Activated naive CD4-positive, alpha-beta T cell treated with anti-CD3 and anti-CD28 coated beads for 36 hours (primary cell): ENCODE measurements around the gene PLB1. TPM values are rescaled to one million over a fixed set of nuclear protein-coding genes. Genes with fewer than 3 reads are reported as not detected.
A peak's percentile ranks its signal among the peaks of the same experiment; 100 is the strongest.
"Not testable (repeated sequence)": the region's sequence is repeated elsewhere in the genome, so short reads cannot be mapped to it uniquely, and the experiment has no call there.

Source experiments
- CTCF ChIA-PET: fragments of 350-600 bp; sonication (Branson Sonifier 250); formaldehyde crosslinking; loops from one replicate; lab custom pipeline; 2021; ENCODE audit warnings: antibody characterized with exemption; lab: Charles Lee
- DNase-seq: peaks from one replicate; pipeline ENCODE4 v3.0.0-alpha.2; 2020
- H3K27ac Mint-ChIP-seq: one replicate; pipeline ENCODE4 v1.8.0; 2021; ENCODE audit warnings: mild to moderate bottlenecking, mixed read lengths
- H3K27me3 Mint-ChIP-seq: one replicate; pipeline ENCODE4 v1.8.0; 2021; ENCODE audit warnings: low read depth, mixed read lengths
- H3K36me3 Mint-ChIP-seq: one replicate; pipeline ENCODE4 v1.8.0; 2021; ENCODE audit warnings: low read depth, mixed read lengths
- H3K4me1 Mint-ChIP-seq: one replicate; pipeline ENCODE4 v1.8.0; 2021; ENCODE audit warnings: low read depth, mixed read lengths
- H3K4me3 Mint-ChIP-seq: one replicate; pipeline ENCODE4 v1.8.0; 2021; ENCODE audit warnings: mild to moderate bottlenecking, moderate library complexity, mixed read lengths
- H3K9me3 Mint-ChIP-seq: one replicate; pipeline ENCODE4 v1.8.0; 2021; ENCODE audit warnings: mixed read lengths
- intact Hi-C: fragments of 100-400 bp; cut with micrococcal nuclease; formaldehyde crosslinking; loops from one replicate; pipeline ENCODE4 v1.15.1; 2023
- total RNA-seq, 2 experiments: library from RNA; stranded (reverse); gene quantifications; one replicate each; pipeline ENCODE4 v1.2.3, GENCODE V29; 2021

The PLB1 gene
- total RNA-seq, 2 experiments from 2014 or later, result 1.3 to 1.6 TPM

DNA sequence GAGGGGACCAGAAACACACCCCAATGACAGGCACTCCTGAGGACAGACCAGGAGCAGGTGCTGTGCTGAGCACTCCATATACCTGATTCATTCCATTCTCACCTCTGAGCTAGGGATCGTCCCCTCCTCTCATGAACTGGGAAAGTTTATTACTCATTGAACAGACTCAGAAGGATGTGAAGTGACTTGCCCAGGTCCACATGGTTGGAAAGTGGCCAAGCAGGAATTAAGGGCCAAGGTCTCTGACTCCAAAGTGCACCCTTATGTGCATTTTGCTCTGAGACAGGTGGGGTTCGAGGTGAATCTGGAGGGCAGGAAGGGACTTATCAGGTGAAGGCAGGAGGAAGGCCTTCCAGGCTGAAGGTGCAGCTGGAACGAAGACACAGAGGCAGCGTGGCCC, 25.1 kb upstream of the PLB1 start:
- intact Hi-C loops, result no loop called here
- CTCF ChIA-PET, result interaction anchor here (1.0 kb wide), 1 partner anchor 12 kb away, joined by 7 read pairs; no protein-coding TSS in a partner anchor
- no peaks in the 10 kb centered on the region for H3K27me3 Mint-ChIP-seq
- H3K4me3 Mint-ChIP-seq, result no peak overlapping the region
- no peak overlapping the region for H3K27ac Mint-ChIP-seq
- H3K36me3 Mint-ChIP-seq, result no peaks in the 10 kb centered on the region
- no peak for DNase-seq
- H3K9me3 Mint-ChIP-seq, result peaks cover 2% of the 10 kb centered on the region
- H3K4me1 Mint-ChIP-seq, result peaks cover 29% of the 10 kb centered on the region

DNA sequence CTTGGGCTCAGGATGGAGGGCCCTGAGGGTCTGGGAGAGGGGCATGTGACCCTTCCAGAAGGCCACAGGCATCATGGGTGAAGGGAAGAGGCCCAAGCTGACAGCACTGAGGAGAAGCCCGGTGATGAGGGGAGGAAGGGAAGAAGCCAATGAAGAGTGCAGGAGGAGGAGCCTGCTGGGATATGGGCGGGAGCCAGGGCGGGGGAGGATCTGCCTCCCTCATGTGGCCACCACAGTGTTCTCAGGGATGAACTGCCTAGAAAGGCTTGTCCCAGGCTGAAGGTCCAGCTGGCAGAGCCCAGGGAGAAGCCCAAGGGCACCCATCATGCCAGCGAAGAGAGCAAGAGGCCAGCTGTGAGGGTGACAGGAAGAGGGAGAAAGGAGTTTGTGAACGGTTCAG, 24.6 kb upstream of the PLB1 start:
- no peak overlapping the region for H3K4me3 Mint-ChIP-seq
- CTCF ChIA-PET, result no interaction called here
- no peaks in the 10 kb centered on the region for H3K27me3 Mint-ChIP-seq
- peaks cover 26% of the 10 kb centered on the region for H3K4me1 Mint-ChIP-seq
- intact Hi-C loops, result no loop called here
- no peaks in the 10 kb centered on the region for H3K36me3 Mint-ChIP-seq
- H3K27ac Mint-ChIP-seq, result no peak overlapping the region
- H3K9me3 Mint-ChIP-seq, result peaks cover 2% of the 10 kb centered on the region
- no peak for DNase-seq

DNA sequence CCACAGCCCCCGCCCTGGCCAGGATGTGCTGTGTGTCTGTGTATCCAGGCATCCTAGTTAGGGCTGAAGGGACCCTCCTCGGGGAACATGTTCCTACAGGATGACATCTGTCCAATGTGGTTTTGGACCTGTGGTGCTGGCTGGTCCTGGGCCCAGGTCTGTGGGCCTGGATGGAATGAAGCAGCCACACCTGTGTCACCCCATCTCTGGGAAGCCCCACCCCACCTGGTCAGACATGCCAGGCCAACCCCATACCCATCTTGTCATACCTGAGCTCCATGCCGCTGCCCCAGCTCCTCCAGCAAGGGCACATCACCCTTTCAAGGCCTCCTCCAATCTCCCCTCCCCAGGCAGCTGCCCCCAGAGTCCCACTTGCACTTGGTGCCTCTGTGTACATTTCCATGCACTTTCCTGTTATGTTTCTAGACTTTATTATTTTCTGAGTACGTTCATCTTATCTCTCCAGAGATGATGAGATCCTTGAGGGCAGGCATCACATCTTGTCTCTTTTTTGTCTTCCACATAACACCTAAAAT, 24.1 kb upstream of the PLB1 start:
- DNase-seq, result no peak
- peaks cover 23% of the 10 kb centered on the region for H3K4me1 Mint-ChIP-seq
- H3K27me3 Mint-ChIP-seq, result no peaks in the 10 kb centered on the region
- CTCF ChIA-PET, result no interaction called here
- no peaks in the 10 kb centered on the region for H3K36me3 Mint-ChIP-seq
- no peak overlapping the region for H3K27ac Mint-ChIP-seq
- no peak overlapping the region for H3K4me3 Mint-ChIP-seq
- H3K9me3 Mint-ChIP-seq, result peaks cover 2% of the 10 kb centered on the region
- intact Hi-C loops, result no loop called here

DNA sequence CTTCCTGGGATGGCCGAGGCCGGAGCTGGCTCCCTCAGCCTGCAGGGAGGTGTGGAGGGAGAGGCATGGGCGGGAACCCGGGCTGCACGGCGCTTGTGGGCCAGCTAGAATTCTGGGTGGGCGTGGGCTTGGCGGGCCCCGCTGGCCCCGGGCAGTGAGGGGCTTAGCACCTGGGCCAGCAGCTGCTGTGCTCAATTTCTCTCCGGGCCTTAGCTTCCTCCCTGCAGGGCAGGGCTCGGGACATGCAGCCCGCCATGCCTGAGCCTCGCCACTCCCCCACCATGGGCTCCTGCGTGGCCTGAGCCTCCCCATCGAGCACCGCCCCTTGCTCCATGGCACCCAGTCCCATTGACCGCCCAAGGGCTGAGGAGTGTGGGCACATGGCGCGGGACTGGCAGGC, 23.2 kb upstream of the PLB1 start:
- H3K4me3 Mint-ChIP-seq, H3K27ac Mint-ChIP-seq, H3K9me3 Mint-ChIP-seq, DNase-seq, intact Hi-C loops, H3K36me3 Mint-ChIP-seq, H3K27me3 Mint-ChIP-seq: not testable (repeated sequence)
- peaks cover 23% of the 10 kb centered on the region for H3K4me1 Mint-ChIP-seq
- CTCF ChIA-PET, result interaction anchor here (1.0 kb wide), 1 partner anchor 19 kb away, joined by 3 read pairs; no protein-coding TSS in a partner anchor

DNA sequence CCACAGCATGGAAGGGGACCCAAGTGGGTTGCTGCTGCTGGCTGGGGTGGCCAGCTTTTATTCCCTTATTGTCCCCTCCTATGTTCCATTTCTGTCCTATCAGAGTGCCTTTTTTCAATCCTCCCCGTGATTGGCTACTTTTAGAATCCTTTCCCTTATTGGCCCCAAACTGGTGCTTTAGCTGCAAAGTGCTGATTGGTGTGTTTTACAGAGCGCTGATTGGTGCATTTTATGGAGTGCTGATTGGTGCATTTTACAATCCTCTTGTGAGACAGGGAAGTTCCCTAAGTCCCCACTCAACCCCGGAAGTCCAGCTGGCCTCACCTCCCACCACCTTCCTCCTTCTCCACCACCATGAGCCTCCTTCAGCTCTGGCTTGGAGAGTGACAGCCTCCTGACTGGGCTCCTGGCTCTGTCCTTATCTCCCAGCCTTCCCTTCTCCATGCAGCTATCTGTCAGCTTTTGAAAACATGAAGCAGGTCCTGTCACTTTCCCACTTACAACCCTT, 20.7 kb upstream of the PLB1 start:
- no peak overlapping the region for H3K27ac Mint-ChIP-seq
- no peaks in the 10 kb centered on the region for H3K36me3 Mint-ChIP-seq
- peaks cover 17% of the 10 kb centered on the region for H3K4me1 Mint-ChIP-seq
- H3K27me3 Mint-ChIP-seq, result no peaks in the 10 kb centered on the region
- CTCF ChIA-PET, result interaction anchor here (1.0 to 1.1 kb wide), 2 partner anchors 78 to 92 kb away, joined by 3 to 7 read pairs; no protein-coding TSS in a partner anchor
- H3K9me3 Mint-ChIP-seq, result peaks cover 2% of the 10 kb centered on the region
- H3K4me3 Mint-ChIP-seq, result no peak overlapping the region
- intact Hi-C loops, result no loop called here
- DNase-seq, result no peak

DNA sequence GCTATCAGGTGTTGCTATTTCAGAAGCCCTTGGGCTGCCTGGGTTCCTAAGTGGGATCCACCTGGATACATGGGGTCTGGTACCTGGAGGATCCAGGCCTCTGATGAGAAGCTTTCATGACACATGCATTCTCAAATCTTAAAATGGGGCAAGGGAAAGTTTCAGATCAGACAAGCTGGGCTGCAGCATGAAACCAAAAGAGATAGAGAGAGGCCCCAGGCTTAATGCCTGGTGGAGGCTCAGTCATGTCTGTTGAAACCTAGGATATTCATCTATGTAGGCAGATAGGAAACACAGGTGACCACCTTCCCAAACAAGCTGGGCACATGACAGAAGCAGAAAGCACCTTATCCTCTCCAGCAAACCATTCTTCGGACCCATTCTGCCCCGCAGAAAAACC, 18.8 kb upstream of the PLB1 start:
- Mint-ChIP-seq H3K36me3 (no peaks in the 10 kb centered on the region), H3K27me3 (no peaks in the 10 kb centered on the region), H3K27ac (no peak overlapping the region), H3K9me3 (peaks cover 5% of the 10 kb centered on the region), H3K4me3 (no peak overlapping the region), H3K4me1 (peaks cover under 1% of the 10 kb centered on the region)
- intact Hi-C loops, result no loop called here
- no peak for DNase-seq
- CTCF ChIA-PET, result no interaction called here

DNA sequence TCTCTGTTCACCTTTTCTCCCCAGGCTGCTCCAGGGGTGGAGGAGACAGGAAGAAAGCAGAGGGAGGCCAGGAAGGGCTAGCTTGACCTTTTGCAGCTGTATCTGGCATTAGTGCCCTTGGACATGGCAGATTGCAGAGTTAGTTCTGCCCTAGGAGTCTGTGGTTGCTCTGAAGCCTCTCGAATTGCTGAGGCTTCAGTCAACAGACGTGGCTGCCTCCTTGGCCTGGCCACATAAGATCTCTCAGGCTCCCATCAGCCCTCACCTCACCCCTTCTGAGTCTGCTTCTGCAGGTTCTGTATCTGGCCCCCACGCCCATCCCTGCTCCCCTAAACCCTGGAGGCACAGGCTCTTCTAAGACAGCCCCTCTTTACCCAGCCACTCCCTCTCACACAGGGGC, 18.2 kb upstream of the PLB1 start:
- intact Hi-C loops, result no loop called here
- no peaks in the 10 kb centered on the region for H3K27me3 Mint-ChIP-seq
- H3K4me1 Mint-ChIP-seq, result no peaks in the 10 kb centered on the region
- CTCF ChIA-PET, result no interaction called here
- H3K9me3 Mint-ChIP-seq, result peaks cover 5% of the 10 kb centered on the region
- H3K4me3 Mint-ChIP-seq, result no peak overlapping the region
- no peak overlapping the region for H3K27ac Mint-ChIP-seq
- no peak for DNase-seq
- no peaks in the 10 kb centered on the region for H3K36me3 Mint-ChIP-seq

DNA sequence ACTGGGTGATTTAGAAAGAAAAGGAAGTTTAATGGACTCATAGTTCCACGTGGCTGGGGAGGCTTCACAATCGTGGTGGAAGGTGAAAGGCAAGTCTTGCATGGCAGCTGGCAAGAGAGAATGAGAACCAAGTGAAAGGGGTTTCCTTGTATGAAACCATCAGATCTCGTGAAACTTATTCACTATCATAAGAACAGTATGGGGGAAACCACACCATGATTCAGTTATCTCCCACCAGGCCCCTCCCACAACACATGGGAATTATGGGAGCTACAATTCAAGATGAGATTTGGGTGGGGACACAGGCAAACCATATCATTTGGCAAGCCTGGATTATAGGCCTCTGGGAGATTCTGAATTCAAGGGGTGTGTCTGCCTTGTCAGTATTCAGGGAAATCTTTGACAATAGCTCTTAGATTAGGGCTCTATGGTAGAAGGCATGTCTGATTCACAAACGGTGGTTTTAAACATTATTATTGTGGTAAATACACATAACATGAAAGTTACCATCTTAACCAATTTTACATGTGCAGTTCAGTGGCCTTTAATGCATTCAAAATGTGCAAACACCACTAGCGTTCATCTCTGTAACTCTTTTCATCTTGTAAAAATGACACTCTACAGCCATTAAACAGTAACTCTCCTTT, 15.3 kb upstream of the PLB1 start:
- no peak for DNase-seq
- CTCF ChIA-PET, result no interaction called here
- Mint-ChIP-seq H3K27ac (peak overlapping the region; percentile 6), H3K9me3 (peaks cover 3% of the 10 kb centered on the region), H3K4me3 (no peak overlapping the region), H3K27me3 (no peaks in the 10 kb centered on the region), H3K36me3 (no peaks in the 10 kb centered on the region), H3K4me1 (no peaks in the 10 kb centered on the region)
- intact Hi-C loops, result no loop called here

DNA sequence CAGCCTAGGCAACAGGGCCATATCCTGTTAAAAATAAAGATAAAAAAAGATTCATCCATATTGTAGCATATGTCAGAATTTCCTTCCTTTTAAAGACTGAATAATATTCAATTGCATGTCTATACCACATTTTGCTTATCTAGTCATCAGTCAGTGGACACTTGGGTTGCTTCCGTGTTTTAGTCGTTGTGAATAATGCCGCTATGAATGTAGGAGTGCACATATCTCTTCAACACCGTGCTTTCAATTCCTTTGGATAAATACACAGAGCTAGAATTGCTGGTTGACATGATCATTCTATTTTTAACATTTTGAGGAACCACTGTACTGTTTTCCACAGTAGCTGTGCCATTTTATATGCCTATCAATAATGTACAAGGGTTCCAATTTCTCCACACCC, 14.0 kb upstream of the PLB1 start:
- H3K27ac Mint-ChIP-seq, result no peak overlapping the region
- H3K4me3 Mint-ChIP-seq, result no peak overlapping the region
- intact Hi-C loops, result no loop called here
- no peaks in the 10 kb centered on the region for H3K36me3 Mint-ChIP-seq
- no peak for DNase-seq
- CTCF ChIA-PET, result no interaction called here
- H3K4me1 Mint-ChIP-seq, result no peaks in the 10 kb centered on the region
- H3K9me3 Mint-ChIP-seq, result peaks cover 3% of the 10 kb centered on the region
- H3K27me3 Mint-ChIP-seq, result no peaks in the 10 kb centered on the region

DNA sequence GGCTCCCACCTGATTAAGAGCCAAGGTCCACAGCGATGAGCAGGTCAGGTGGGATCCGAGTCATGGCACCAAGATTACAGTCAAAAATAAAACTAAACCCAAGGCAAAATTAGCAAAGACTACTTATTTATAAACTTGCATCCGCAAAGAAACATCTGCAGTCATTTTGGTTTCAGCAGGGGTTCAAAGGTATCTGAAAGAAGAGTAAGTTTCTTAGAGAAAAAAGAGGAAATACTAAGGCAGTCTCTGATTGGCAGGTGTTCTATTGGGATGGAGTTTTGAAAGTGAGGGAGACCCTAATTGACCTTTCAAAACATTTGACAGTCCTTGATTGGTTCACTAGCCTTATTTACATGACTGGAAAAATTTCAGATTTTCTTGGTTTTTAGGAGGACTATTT, 11.0 kb upstream of the PLB1 start:
- no peaks in the 10 kb centered on the region for H3K4me1 Mint-ChIP-seq
- intact Hi-C loops, result no loop called here
- no peak overlapping the region for H3K27ac Mint-ChIP-seq
- no peaks in the 10 kb centered on the region for H3K27me3 Mint-ChIP-seq
- no peak overlapping the region for H3K4me3 Mint-ChIP-seq
- CTCF ChIA-PET, result interaction anchor here (0.8 kb wide), 1 partner anchor 20 kb away, joined by 3 read pairs; no protein-coding TSS in a partner anchor
- H3K9me3 Mint-ChIP-seq, result peaks cover 3% of the 10 kb centered on the region
- DNase-seq, result no peak
- no peaks in the 10 kb centered on the region for H3K36me3 Mint-ChIP-seq

DNA sequence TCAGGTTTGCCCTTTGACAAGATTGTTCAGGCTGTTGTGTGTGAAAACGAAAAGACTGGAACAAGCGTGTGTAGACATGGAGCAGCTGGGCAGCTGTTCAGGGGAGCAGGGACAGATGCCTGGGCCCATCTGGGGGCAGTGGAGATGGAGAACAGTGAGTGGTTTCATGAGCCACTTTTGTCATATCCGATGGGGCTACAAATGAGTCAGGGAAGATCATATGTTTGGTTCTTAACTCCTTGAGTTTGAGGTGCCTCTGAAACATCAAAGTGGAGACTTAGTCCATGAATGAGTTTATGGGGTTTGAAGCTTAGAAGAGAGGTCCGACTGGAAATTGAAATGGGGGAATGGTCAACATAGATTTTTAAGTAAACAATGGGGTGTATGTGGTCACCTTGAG, 9.3 kb upstream of the PLB1 start:
- no peaks in the 10 kb centered on the region for H3K36me3 Mint-ChIP-seq
- H3K4me1 Mint-ChIP-seq, result no peaks in the 10 kb centered on the region
- intact Hi-C loops, result no loop called here
- CTCF ChIA-PET, result interaction anchor here (0.6 kb wide), 1 partner anchor 267 kb away, joined by 4 read pairs; no protein-coding TSS in a partner anchor
- no peaks in the 10 kb centered on the region for H3K9me3 Mint-ChIP-seq
- no peak overlapping the region for H3K4me3 Mint-ChIP-seq
- no peak for DNase-seq
- H3K27me3 Mint-ChIP-seq, result no peaks in the 10 kb centered on the region
- H3K27ac Mint-ChIP-seq, result no peak overlapping the region

DNA sequence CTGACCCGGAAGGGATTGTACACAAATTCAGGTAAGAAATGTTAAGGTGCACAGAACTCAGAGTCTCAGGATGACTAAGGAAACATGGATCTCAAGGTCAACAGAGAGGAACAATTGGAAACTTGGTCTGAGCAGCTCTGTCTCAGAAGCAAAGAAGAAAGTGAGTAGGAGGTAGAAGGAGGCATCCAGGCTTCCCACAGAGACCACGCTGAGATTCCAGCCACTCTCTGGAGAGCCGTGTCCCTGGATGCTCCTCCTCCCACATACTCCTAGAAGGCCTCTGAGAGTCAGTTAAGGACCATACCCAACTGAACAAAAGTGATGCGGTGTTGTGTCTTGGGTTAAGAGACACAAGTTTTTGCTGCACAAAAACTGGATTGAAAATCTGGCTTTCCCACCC, 8.6 kb upstream of the PLB1 start:
- no peak for DNase-seq
- CTCF ChIA-PET, result no interaction called here
- no peak overlapping the region for H3K4me3 Mint-ChIP-seq

More for the DNA sequence above, 8.6 kb upstream of the PLB1 start:
- H3K36me3 Mint-ChIP-seq, result no peaks in the 10 kb centered on the region
- H3K27me3 Mint-ChIP-seq, result no peaks in the 10 kb centered on the region
- H3K27ac Mint-ChIP-seq, result no peak overlapping the region
- H3K9me3 Mint-ChIP-seq, result no peaks in the 10 kb centered on the region
- intact Hi-C loops, result no loop called here
- peaks cover 2% of the 10 kb centered on the region for H3K4me1 Mint-ChIP-seq
